ENCODE results near the gene NLRP1.

The NLRP1 gene

DNA sequence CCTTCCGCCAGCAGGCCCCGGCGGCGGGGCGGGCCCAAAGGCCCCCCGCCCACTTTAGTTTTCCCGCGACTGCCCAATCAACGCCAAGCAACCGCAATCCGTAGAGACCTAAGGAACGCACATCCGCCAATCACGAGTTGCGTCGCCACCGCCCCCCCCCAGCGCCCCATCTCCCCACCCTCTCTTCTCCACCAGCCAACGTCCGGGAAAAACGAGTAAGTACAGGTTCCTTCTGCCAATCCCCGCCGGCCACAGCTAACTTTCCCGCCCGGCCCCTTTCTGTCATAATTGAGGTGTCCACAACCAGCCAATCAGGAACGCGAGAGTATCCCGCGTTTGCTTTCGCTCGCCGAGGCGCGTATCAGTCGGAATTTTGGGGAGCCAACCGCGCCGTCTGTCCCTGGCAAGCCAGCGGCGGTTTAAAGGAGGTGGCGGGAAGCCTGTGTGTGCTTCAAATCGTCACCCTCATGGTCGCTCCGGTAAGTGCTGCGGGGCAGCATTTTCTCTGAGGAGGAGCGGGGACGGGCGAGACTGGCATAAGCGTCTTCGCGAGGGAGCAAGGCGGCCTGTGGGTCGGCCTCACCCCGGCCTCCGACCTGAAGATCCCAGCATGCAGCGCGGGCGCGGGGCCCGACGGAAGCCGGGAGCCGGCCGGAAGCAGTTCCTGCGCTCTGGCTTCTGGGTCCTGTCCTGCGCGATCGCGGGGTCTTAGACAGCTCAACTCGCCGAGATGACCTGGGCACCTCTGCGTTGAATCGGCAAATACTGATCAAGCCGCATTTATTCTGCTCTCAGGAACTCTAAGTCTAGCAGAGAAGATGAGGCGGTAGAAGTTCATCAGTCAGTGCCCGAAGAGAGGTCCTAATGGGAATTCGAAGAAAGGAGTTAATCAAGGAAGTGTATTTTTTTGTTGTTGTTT, 97.8 kb downstream of the NLRP1 start, which contains the start of gene MIS12:
Gene MIS12, plus strand, starts transcription at position 361 of the 919 bp plus-strand sequence. CDS start 2,297 bp downstream, outside the sequence.
- TF ChIP-seq, protein P1, sequence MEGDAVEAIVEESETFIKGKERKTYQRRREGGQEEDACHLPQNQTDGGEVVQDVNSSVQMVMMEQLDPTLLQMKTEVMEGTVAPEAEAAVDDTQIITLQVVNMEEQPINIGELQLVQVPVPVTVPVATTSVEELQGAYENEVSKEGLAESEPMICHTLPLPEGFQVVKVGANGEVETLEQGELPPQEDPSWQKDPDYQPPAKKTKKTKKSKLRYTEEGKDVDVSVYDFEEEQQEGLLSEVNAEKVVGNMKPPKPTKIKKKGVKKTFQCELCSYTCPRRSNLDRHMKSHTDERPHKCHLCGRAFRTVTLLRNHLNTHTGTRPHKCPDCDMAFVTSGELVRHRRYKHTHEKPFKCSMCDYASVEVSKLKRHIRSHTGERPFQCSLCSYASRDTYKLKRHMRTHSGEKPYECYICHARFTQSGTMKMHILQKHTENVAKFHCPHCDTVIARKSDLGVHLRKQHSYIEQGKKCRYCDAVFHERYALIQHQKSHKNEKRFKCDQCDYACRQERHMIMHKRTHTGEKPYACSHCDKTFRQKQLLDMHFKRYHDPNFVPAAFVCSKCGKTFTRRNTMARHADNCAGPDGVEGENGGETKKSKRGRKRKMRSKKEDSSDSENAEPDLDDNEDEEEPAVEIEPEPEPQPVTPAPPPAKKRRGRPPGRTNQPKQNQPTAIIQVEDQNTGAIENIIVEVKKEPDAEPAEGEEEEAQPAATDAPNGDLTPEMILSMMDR (conservative IDR thresholded peaks at IDR 0.05; ENCODE audit: control insufficient read depth, insufficient read depth, low read depth, low read length), result no peak
- DNase-seq (ENCODE audit: low read depth), result peak; percentile 98
- peak within 1 kb of the TSS; percentile 87 for H3K4me3 ChIP-seq (ENCODE audit: control insufficient read depth, low read depth, low read length)

DNA sequence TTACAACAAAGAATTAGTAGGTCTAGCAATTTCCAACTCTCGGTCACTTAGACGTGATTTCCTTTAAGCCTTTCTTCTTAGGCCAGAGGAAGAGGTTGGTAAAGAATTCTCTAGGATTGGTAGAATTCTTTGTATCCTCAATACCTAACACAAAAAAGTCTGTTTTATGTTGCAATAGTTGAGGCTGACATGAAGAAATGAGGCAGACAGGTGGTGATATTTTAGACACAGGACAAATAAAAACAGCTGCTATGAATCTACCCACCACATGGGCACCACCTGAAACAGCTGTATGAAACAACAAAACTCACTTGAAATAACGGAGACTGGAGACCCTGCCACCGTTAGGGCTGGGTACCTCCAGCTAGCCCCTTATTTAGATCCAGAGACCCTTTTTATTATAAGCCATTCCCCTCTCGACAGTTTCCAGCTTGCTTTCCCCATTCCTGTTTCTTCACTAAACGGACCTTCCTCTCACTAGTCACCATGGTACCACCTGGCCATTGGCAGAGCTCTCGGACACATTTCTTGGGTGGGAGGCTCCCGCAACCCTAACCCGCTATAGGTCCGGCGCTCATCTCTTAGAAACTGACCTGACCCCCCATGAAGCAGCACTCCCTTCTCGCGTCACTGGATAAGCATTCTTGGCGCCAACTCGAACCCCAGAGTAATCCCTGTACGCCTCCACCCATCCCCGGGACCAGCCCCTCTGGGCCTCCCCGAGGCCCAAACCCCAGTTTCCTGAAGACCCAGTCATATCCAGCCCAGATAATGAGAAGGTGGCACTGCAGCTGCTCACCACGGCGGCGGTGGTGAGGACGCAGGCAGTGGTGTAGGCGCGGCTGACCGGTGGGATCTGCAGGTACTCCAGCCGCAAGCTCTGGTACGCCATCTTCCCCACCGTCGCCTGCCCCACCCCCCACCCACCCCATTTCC, 98.8 kb downstream of the NLRP1 start, which contains the start of gene DERL2:
Gene DERL2, minus strand, starts transcription at position 909 of the 936 bp plus-strand sequence. Its CDS starts 17 bp downstream, at position 892.
- peak; percentile 43 for DNase-seq (ENCODE audit: low read depth)
- peak within 1 kb of the TSS; percentile 87 for H3K4me3 ChIP-seq (ENCODE audit: control insufficient read depth, low read depth, low read length)
- TF ChIP-seq, protein P1 (conservative IDR thresholded peaks at IDR 0.05; ENCODE audit: control insufficient read depth, insufficient read depth, low read depth, low read length), result no peak

DNA sequence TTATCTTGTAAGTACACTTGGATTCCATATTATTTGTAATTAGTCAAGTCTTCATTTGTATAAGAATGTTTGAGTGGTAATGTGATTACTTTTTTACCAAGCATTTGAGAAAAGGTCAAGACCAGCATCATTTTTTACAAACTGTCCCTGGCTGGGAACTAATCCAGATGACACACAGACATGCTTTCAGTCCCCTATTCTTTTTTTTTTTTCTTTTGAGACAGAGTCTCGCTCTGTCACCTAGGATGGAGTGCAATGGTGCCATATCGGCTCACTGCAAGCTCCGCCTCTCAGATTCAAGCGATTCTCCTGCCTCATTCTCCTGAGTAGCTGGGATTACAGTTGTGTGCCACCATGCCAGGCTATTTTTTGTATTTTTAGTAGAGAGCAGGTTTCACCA, 102.9 kb downstream of the NLRP1 start:
- no peak for DNase-seq (ENCODE audit: low read depth)
- no peak overlapping the region for H3K4me3 ChIP-seq (ENCODE audit: control insufficient read depth, low read depth, low read length)
- TF ChIP-seq, protein P1 (conservative IDR thresholded peaks at IDR 0.05; ENCODE audit: control insufficient read depth, insufficient read depth, low read depth, low read length), result no peak

DNA sequence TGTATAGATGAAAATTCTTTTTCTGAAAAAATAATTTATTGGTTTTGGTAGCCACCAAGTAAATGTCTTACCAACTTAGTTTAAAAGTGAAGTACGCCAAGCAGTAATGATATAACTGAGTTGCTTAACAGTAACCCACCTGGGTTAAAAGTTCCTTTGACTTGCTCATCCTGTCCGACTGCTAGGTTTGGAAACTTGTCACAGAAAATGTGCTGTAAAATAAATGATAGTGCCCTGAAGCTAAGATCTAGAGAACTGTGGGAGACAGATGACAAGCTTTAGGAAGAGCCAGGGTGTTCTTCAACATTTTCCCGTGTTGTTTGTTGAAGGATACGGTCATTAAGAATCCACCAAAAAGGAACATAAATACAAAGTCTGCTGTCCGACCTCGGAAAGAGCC, 103.3 kb downstream of the NLRP1 start:
- H3K4me3 ChIP-seq (ENCODE audit: control insufficient read depth, low read depth, low read length), result no peak overlapping the region
- TF ChIP-seq, protein P1 (conservative IDR thresholded peaks at IDR 0.05; ENCODE audit: control insufficient read depth, insufficient read depth, low read depth, low read length), result no peak
- no peak for DNase-seq (ENCODE audit: low read depth)

DNA sequence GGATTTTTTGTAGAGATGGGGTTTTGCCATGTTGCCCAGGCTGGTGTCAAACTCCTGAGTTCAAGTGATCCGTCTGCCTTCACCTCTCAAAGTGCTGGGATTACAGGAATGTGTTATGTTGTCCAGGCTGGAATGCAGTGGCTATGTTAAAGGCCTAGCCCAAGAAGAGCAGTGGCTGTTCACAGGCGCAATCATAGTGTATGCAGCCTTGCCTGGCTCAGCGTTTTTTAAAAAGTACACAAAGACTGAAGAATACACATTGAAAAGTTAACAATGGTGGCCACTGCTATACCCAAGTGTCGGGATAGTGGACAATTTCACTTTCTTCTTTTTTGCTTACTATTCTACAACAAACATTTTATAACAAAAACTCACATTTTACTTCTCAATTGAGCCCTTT, 105.3 kb downstream of the NLRP1 start:
- TF ChIP-seq, protein P1 (conservative IDR thresholded peaks at IDR 0.05; ENCODE audit: control insufficient read depth, insufficient read depth, low read depth, low read length), result no peak
- DNase-seq (ENCODE audit: low read depth), result no peak
- no peak overlapping the region for H3K4me3 ChIP-seq (ENCODE audit: control insufficient read depth, low read depth, low read length)

DNA sequence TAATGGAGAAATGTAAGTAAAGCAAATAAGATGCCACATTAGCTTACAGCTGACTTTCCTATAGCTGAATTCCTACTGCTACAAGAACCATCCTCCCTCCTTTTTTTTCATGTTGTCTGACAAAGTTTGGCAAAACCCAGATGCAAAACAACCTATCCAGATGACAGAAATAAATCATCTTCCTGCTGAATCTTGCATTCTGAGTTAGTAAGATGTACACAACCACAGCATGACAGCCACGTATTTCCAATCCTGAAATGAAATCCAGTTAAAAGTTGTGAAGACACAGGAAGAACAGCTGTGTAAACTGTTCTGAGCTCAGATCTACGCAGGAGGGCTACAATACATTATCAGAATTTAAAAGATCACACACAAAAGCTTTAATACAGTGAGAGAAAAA, 110.4 kb downstream of the NLRP1 start:
- H3K4me3 ChIP-seq (ENCODE audit: control insufficient read depth, low read depth, low read length), result no peak overlapping the region
- DNase-seq (ENCODE audit: low read depth), result no peak
- TF ChIP-seq, protein P1 (conservative IDR thresholded peaks at IDR 0.05; ENCODE audit: control insufficient read depth, insufficient read depth, low read depth, low read length), result no peak
